Breast epithelium (tissue), 3 donors: ENCODE data around the gene PTPRN2.

ENCODE experiments used
- CTCF ChIP-seq, 3 donors: fragments of 450-650 bp; IDR thresholded peaks; one replicate each; pipeline ENCODE4 v1.5.1; 2016 to 2017; ENCODE audit warnings: antibody characterized with exemption in 3 of 3, mild to moderate bottlenecking in 3 of 3, moderate library complexity in 3 of 3
- POLR2AphosphoS5 ChIP-seq, 3 donors: sonication (generic); formaldehyde crosslinking; IDR thresholded peaks; one replicate each; pipeline ENCODE4 v1.6.1; 2017; ENCODE audit warnings: antibody characterized with exemption in 3 of 3

- TF ChIP-seq POLR2AphosphoS5 (IDR thresholded peaks at IDR 0.05) = no peak
- TF ChIP-seq CTCF (IDR thresholded peaks at IDR 0.05) = no peak
These were observed 841.6 kb downstream of the PTPRN2 start for GRCh38 chr7:157745721-157746709.
